Endothelial cell of umbilical vein (primary cell): ENCODE results near the gene ZMIZ1.

ENCODE experiments used
- EZH2 ChIP-seq: IDR thresholded peaks from 2 replicates; pipeline ENCODE4 v1.6.1; 2012; ENCODE audit warnings: borderline replicate concordance, low read depth, mild to moderate bottlenecking, moderate library complexity, low read length, inconsistent platforms; ENCODE audit not compliant: severe bottlenecking
- MYC ChIP-seq: IDR thresholded peaks from one replicate; pipeline ENCODE4 v1.6.1; 2011; ENCODE audit warnings: mild to moderate bottlenecking, low read depth, low read length
- TF ChIP-seq, protein P1 (sequence below): IDR thresholded peaks from 2 replicates; pipeline ENCODE4 v1.6.1; 2011; ENCODE audit not compliant: insufficient read depth, insufficient read length
- TF ChIP-seq, protein P2 (sequence below), 2 donors: IDR thresholded peaks; 1 replicate in 1 of 2; 2 replicates in 1 of 2; pipeline ENCODE4 v1.5.1; 2011; ENCODE audit warnings: low read length in 2 of 2, mild to moderate bottlenecking in 2 of 2, moderate library complexity in 2 of 2, control low read depth in 1 of 2, inconsistent platforms in 1 of 2, low read depth in 1 of 2; ENCODE audit not compliant: insufficient read depth in 1 of 2; ENCODE audit errors: extremely low read depth in 1 of 2

DNA sequence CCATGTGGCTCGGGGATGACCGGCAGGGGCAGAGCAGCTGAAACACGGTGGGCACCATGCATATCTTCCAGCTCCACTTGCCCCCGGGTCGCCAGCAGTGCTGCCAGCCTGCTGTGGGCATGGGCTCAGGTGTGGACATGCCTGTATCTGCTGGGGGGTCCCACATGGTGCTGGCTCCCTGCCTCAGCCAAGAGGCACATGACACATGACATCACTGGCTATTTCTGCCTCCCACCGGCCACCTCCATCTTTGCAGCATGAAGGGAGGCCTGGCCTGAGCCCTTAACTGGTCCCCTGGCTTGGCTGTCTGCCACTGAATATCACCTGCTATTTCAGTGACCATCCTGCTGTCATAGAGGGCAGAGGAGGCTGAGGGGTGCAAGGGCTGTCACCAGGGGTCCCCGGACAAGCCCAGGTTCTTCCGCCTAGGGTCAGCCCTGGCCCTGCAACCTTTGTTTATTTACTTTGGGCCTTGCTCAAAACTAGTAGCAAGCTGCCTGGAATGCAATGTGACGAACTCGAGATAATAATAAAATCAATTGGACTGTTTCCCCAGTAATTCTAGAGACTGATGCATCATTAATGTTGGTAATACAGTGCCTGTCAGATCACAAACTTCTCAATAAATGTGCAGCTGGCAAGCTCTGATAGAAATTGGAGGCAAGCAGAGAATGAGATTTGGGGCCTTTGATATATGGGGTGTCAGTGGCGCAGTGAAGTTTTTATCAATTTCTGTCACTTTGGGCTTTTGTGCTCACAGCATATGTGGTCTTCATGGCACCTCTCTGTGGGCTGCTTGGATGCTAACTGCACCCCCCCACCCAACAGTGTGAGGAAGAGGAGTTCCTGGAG lies 28.5 kb downstream of the ZMIZ1 start:
- TF ChIP-seq, protein P1, sequence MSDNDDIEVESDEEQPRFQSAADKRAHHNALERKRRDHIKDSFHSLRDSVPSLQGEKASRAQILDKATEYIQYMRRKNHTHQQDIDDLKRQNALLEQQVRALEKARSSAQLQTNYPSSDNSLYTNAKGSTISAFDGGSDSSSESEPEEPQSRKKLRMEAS: no peak
- TF ChIP-seq MYC (no peak), EZH2 (no peak)
- TF ChIP-seq, protein P2, sequence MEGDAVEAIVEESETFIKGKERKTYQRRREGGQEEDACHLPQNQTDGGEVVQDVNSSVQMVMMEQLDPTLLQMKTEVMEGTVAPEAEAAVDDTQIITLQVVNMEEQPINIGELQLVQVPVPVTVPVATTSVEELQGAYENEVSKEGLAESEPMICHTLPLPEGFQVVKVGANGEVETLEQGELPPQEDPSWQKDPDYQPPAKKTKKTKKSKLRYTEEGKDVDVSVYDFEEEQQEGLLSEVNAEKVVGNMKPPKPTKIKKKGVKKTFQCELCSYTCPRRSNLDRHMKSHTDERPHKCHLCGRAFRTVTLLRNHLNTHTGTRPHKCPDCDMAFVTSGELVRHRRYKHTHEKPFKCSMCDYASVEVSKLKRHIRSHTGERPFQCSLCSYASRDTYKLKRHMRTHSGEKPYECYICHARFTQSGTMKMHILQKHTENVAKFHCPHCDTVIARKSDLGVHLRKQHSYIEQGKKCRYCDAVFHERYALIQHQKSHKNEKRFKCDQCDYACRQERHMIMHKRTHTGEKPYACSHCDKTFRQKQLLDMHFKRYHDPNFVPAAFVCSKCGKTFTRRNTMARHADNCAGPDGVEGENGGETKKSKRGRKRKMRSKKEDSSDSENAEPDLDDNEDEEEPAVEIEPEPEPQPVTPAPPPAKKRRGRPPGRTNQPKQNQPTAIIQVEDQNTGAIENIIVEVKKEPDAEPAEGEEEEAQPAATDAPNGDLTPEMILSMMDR (IDR thresholded peaks at IDR 0.05; ENCODE audit: extremely low read depth in 1 of 2, insufficient read depth in 1 of 2, low read depth in 1 of 2, low read length in 2 of 2): no peak
